ENCODE measurements around the gene PBX1. TPM values are rescaled to one million over a fixed set of nuclear protein-coding genes. Genes with fewer than 3 reads are reported as not detected.

Gene PBX1
- polyA plus RNA-seq, 1 donor (not counting 4 experiments of a cell fraction or from before 2014, with no cell fraction given) = 2.2 TPM

DNA sequence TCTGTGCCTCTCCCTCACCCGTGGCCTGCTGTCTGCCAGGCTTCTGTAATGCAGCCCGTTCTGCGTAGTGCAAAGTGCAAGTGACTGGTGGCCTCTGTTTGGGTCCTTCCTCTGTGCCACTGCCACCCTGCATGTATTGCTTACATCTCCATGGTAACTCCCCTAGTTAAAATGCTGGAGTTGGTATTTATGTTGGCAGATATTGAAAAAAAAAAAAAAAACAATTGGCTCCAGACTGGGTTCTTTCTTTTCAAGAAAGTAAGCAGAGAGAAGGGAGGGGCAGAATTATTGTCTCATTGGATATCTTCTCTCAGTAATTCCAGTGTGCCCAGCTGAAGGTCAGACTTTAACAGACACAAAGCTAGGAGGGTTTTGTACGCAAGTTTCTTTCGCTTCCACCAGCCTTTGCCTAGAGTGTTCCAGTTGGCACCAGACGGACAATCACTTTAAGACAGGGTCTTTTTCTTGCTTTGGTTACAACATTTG is 242.3 kb downstream of the PBX1 start:
- H3K27ac ChIP-seq (ENCODE audit: control insufficient read depth, insufficient read depth, low read length) = no peak overlapping the region
- H3K4me3 ChIP-seq (ENCODE audit: control insufficient read depth in 2 of 3, extremely low read depth in 1 of 3, insufficient read depth in 2 of 3, low read depth in 1 of 3, low read length in 3 of 3) = no peak overlapping the region
- H3K36me3 ChIP-seq (ENCODE audit: control insufficient read depth in 2 of 2, extremely low read depth in 1 of 2, insufficient read depth in 2 of 2, low read length in 2 of 2) = no peaks in the 10 kb centered on the region
- TF ChIP-seq, protein P1, sequence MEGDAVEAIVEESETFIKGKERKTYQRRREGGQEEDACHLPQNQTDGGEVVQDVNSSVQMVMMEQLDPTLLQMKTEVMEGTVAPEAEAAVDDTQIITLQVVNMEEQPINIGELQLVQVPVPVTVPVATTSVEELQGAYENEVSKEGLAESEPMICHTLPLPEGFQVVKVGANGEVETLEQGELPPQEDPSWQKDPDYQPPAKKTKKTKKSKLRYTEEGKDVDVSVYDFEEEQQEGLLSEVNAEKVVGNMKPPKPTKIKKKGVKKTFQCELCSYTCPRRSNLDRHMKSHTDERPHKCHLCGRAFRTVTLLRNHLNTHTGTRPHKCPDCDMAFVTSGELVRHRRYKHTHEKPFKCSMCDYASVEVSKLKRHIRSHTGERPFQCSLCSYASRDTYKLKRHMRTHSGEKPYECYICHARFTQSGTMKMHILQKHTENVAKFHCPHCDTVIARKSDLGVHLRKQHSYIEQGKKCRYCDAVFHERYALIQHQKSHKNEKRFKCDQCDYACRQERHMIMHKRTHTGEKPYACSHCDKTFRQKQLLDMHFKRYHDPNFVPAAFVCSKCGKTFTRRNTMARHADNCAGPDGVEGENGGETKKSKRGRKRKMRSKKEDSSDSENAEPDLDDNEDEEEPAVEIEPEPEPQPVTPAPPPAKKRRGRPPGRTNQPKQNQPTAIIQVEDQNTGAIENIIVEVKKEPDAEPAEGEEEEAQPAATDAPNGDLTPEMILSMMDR (optimal IDR thresholded peaks at IDR 0.05 in 1 of 3, IDR thresholded peaks at IDR 0.05 in 1 of 3, conservative IDR thresholded peaks at IDR 0.05 in 1 of 3; ENCODE audit: extremely low read depth in 1 of 3, insufficient read depth in 2 of 3, low read length in 3 of 3) = no peak
- no peak for TF ChIP-seq EZH2 (IDR thresholded peaks at IDR 0.05; ENCODE audit: low read length)
- H3K9me1 ChIP-seq (ENCODE audit: control insufficient read depth, extremely low read depth, insufficient read depth, low read length) = no peaks in the 10 kb centered on the region
- H2AFZ ChIP-seq (ENCODE audit: control insufficient read depth, low read length) = no peak overlapping the region
- H3K4me2 ChIP-seq (ENCODE audit: control insufficient read depth, extremely low read depth, insufficient read depth, low read depth, low read length) = no peak overlapping the region
- FAIRE-seq (no peak), DNase-seq (ENCODE audit: low read depth, low spot score) (no peak)
- no peak overlapping the region for H3K9ac ChIP-seq (ENCODE audit: control insufficient read depth, extremely low read depth, insufficient read depth, low read length)
- no peaks in the 10 kb centered on the region for H4K20me1 ChIP-seq (ENCODE audit: control insufficient read depth, extremely low read depth, insufficient read depth, low read length)
- H3K79me2 ChIP-seq (ENCODE audit: control insufficient read depth, insufficient read depth, low read length) = no peaks in the 10 kb centered on the region
- H3K4me1 ChIP-seq (ENCODE audit: control insufficient read depth, extremely low read depth, insufficient read depth, low read length) = no peaks in the 10 kb centered on the region
- H3K9me3 ChIP-seq (ENCODE audit: control insufficient read depth, low read depth, low read length) = no peaks in the 10 kb centered on the region
- no peaks in the 10 kb centered on the region for H3K27me3 ChIP-seq (ENCODE audit: control insufficient read depth, extremely low read depth, insufficient read depth, low read length)
- dilution Hi-C loops (cut with MboI; ENCODE audit: extremely low pct_ligation_motif_present, low sequenced_read_pairs) = no loop called here

DNA sequence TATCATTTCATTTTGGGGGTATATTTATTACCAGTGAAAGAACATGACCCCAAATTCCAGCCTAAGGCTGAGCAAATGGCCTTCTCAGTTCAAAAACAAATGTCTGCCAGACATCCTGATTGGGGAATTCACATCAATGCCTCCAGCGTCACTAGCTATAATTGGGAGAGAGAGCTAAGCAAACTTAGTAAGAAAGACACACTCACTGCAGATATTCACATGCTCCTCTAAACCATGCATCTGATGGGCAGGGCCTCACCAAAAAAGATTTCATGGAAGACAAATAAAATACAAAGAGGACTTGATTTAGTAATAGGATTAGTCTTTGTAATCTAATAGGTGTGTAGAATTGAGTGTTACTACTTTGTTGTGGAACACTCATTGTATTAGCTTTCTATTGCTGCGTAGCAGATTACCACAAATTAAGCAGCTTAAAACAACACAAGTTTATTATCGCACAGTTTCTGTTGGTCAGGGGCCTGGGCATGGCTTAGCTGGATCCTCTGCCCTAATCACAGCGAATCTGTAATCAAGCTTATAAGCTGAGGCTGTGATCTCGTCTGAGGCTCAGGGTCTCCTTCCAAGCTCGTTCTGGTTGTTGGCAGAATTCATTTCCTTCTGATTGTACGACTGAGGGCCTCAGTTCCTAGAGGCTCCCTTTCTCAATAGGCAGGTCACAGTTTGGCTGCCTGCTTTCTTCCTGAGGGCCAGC is 243.0 kb downstream of the PBX1 start:
- no peaks in the 10 kb centered on the region for H3K27me3 ChIP-seq (ENCODE audit: control insufficient read depth, extremely low read depth, insufficient read depth, low read length)
- H3K4me3 ChIP-seq (ENCODE audit: control insufficient read depth in 2 of 3, extremely low read depth in 1 of 3, insufficient read depth in 2 of 3, low read depth in 1 of 3, low read length in 3 of 3) = no peak overlapping the region
- no peak overlapping the region for H3K4me2 ChIP-seq (ENCODE audit: control insufficient read depth, extremely low read depth, insufficient read depth, low read depth, low read length)
- no peaks in the 10 kb centered on the region for H3K9me1 ChIP-seq (ENCODE audit: control insufficient read depth, extremely low read depth, insufficient read depth, low read length)
- H4K20me1 ChIP-seq (ENCODE audit: control insufficient read depth, extremely low read depth, insufficient read depth, low read length) = no peaks in the 10 kb centered on the region
- no peaks in the 10 kb centered on the region for H3K79me2 ChIP-seq (ENCODE audit: control insufficient read depth, insufficient read depth, low read length)
- FAIRE-seq (no peak), DNase-seq (ENCODE audit: low read depth, low spot score) (no peak)
- no peak overlapping the region for H3K9ac ChIP-seq (ENCODE audit: control insufficient read depth, extremely low read depth, insufficient read depth, low read length)
- no peaks in the 10 kb centered on the region for H3K9me3 ChIP-seq (ENCODE audit: control insufficient read depth, low read depth, low read length)
- no peak overlapping the region for H2AFZ ChIP-seq (ENCODE audit: control insufficient read depth, low read length)
- no peak overlapping the region for H3K27ac ChIP-seq (ENCODE audit: control insufficient read depth, insufficient read depth, low read length)
- no peaks in the 10 kb centered on the region for H3K36me3 ChIP-seq (ENCODE audit: control insufficient read depth in 2 of 2, extremely low read depth in 1 of 2, insufficient read depth in 2 of 2, low read length in 2 of 2)
- H3K4me1 ChIP-seq (ENCODE audit: control insufficient read depth, extremely low read depth, insufficient read depth, low read length) = no peaks in the 10 kb centered on the region
- dilution Hi-C loops (cut with MboI; ENCODE audit: extremely low pct_ligation_motif_present, low sequenced_read_pairs) = no loop called here
- no peak for TF ChIP-seq EZH2 (IDR thresholded peaks at IDR 0.05; ENCODE audit: low read length)
- TF ChIP-seq, protein P1 (optimal IDR thresholded peaks at IDR 0.05 in 1 of 3, IDR thresholded peaks at IDR 0.05 in 1 of 3, conservative IDR thresholded peaks at IDR 0.05 in 1 of 3; ENCODE audit: extremely low read depth in 1 of 3, insufficient read depth in 2 of 3, low read length in 3 of 3) = no peak
